ENCODE measurements around the gene KRT83. TPM values are rescaled to one million over a fixed set of nuclear protein-coding genes. Genes with fewer than 3 reads are reported as not detected.
A peak's percentile ranks its signal among the peaks of the same experiment; 100 is the strongest.

KRT83 gene
- polyA plus RNA-seq, 3 donors: not detected

- H3K9ac ChIP-seq (ENCODE audit: insufficient read depth, low read length, poor library complexity, severe bottlenecking): no peak within 1 kb of the TSS
- no peak for TF ChIP-seq CTCF (IDR thresholded peaks at IDR 0.05)
- no peak within 1 kb of the TSS for H3K27ac ChIP-seq (ENCODE audit: low read depth in 1 of 2, low read length in 2 of 2)
- H3K4me1 ChIP-seq (ENCODE audit: control insufficient read depth in 1 of 2, insufficient read depth in 2 of 2, low read length in 2 of 2): peaks cover 18 to 23% of the 10 kb centered on the region in 2 donors
- H2AFZ ChIP-seq (ENCODE audit: insufficient read depth, low read depth, low read length, poor library complexity, severe bottlenecking): no peak within 1 kb of the TSS
- Mint-ChIP-seq H3K4me1 (peaks cover 21% of the 10 kb centered on the region), H3K9me3 (peaks cover 0 to 1% (median 0%) of the 10 kb centered on the region in 7 donors), H3K4me3 (peak within 1 kb of the TSS in 1 of 2 donors; percentile 7), H3K27me3 (ENCODE audit: low read depth in 3 of 3) (peaks cover 19 to 45% (median 23%) of the 10 kb centered on the region in 3 donors), H3K36me3 (no peaks in the 10 kb centered on the region), H3K27ac (peak within 1 kb of the TSS in 1 of 7 donors; percentile 1)
- H3K4me2 ChIP-seq (replicated peaks; ENCODE audit: extremely low read depth, low read length, poor library complexity, severe bottlenecking): no peak within 1 kb of the TSS
- DNase-seq: no peak
- no peaks in the 10 kb centered on the region for H3K36me3 ChIP-seq (replicated peaks in 1 of 2; ENCODE audit: control insufficient read depth in 1 of 2, insufficient read depth in 2 of 2, low read length in 2 of 2)
- H3K79me2 ChIP-seq (ENCODE audit: insufficient read depth, low read length): no peaks in the 10 kb centered on the region
- peaks cover 4 to 43% of the 10 kb centered on the region in 2 donors for H3K27me3 ChIP-seq (ENCODE audit: control insufficient read depth in 2 of 2, insufficient read depth in 2 of 2, low read length in 2 of 2)
- H3K4me3 ChIP-seq (replicated peaks in 1 of 3; ENCODE audit: low read depth in 2 of 3, low read length in 3 of 3): no peak within 1 kb of the TSS
- WGBS (ENCODE audit: insufficient coverage): 83% methylated on average over 3 of the region's 3 CpGs
- intact Hi-C loops (cut with micrococcal nuclease): loop anchor here in 1 of 2 donors (5.0 kb wide), 1 partner anchor 52 kb away; no protein-coding TSS in a partner anchor
- no peaks in the 10 kb centered on the region for H3K9me3 ChIP-seq (replicated peaks in 1 of 2; ENCODE audit: control insufficient read depth in 1 of 2, insufficient read depth in 1 of 2, low read length in 2 of 2)
- no peaks in the 10 kb centered on the region for H4K20me1 ChIP-seq (ENCODE audit: insufficient read depth, low read length)
Measured at GRCh38 chr12:52274521-52275120, 46.6 kb downstream of the KRT83 start, which contains the start of gene KRT86. Gene KRT86 (plus strand): TSS chr12:52274645. CDS start chr12:52301917, 27,272 bp downstream.

- Histone ChIP-seq H2AFZ (ENCODE audit: insufficient read depth, low read depth, low read length, poor library complexity, severe bottlenecking) (no peak overlapping the region), H3K4me3 (replicated peaks in 1 of 3; ENCODE audit: low read depth in 2 of 3, low read length in 3 of 3) (no peak overlapping the region), H3K4me2 (replicated peaks; ENCODE audit: extremely low read depth, low read length, poor library complexity, severe bottlenecking) (no peak overlapping the region), H3K27ac (ENCODE audit: low read depth in 1 of 2, low read length in 2 of 2) (no peak overlapping the region), H4K20me1 (ENCODE audit: insufficient read depth, low read length) (no peaks in the 10 kb centered on the region), H3K9ac (ENCODE audit: insufficient read depth, low read length, poor library complexity, severe bottlenecking) (no peak overlapping the region), H3K4me1 (ENCODE audit: control insufficient read depth in 1 of 2, insufficient read depth in 2 of 2, low read length in 2 of 2) (peaks cover 7 to 15% of the 10 kb centered on the region in 2 donors), H3K9me3 (replicated peaks in 1 of 2; ENCODE audit: control insufficient read depth in 1 of 2, insufficient read depth in 1 of 2, low read length in 2 of 2) (no peaks in the 10 kb centered on the region), H3K79me2 (ENCODE audit: insufficient read depth, low read length) (no peaks in the 10 kb centered on the region), H3K27me3 (ENCODE audit: control insufficient read depth in 2 of 2, insufficient read depth in 2 of 2, low read length in 2 of 2) (peaks cover 5 to 20% of the 10 kb centered on the region in 2 donors), H3K36me3 (replicated peaks in 1 of 2; ENCODE audit: control insufficient read depth in 1 of 2, insufficient read depth in 2 of 2, low read length in 2 of 2) (no peaks in the 10 kb centered on the region)
- DNase-seq: peak; percentile 15 to 57 (median 46)
- Mint-ChIP-seq H3K9me3 (peaks cover 0 to 2% (median 0%) of the 10 kb centered on the region in 7 donors), H3K27ac (peak overlapping the region in 1 of 7 donors; percentile 13), H3K4me1 (peaks cover 7% of the 10 kb centered on the region), H3K27me3 (ENCODE audit: low read depth in 3 of 3) (peaks cover 15 to 30% (median 16%) of the 10 kb centered on the region in 3 donors), H3K4me3 (peak overlapping the region in 1 of 2 donors; percentile 11), H3K36me3 (no peaks in the 10 kb centered on the region)
- WGBS (ENCODE audit: insufficient coverage): no CpG with 5 or more reads among the region's 1 CpG
- intact Hi-C loops (cut with micrococcal nuclease): no loop called here
- TF ChIP-seq CTCF (IDR thresholded peaks at IDR 0.05): no peak
Measured at GRCh38 chr12:52271158-52271557, 50.0 kb downstream of the KRT83 start.

Data from CD14-positive monocyte (primary cell).